K562 (cell line): ENCODE results near the gene YPEL3. TPM values are rescaled to one million over a fixed set of nuclear protein-coding genes. Genes with fewer than 3 reads are reported as not detected.
A peak's percentile ranks its signal among the peaks of the same experiment; 100 is the strongest.

Experiments used
- ATAC-seq: fragments of 200-7000 bp; cut with Tn5 transposase; 3 replicates; pipeline ENCODE4 v1.9.1; 2020; ENCODE audit warnings: moderate library complexity
- BruUV-seq: library from RNA; stranded (reverse); fragments of 400-500 nt; replicated peaks from 2 replicates; lab custom pipeline; 2021; lab: Mats Ljungman, UMichigan
- CTCF ChIA-PET: fragments of 300-600 bp; formaldehyde crosslinking; extraction: SDS; loops from one replicate; lab custom pipeline; 2021; ENCODE audit warnings: low intra/inter-chr PET ratio; lab: Yijun Ruan, JAX
- POLR2A ChIA-PET: fragments of 300-600, 350-650 bp; sonication (Branson Sonifier 250); formaldehyde crosslinking; extraction: SDS; loops from one replicate; lab custom pipeline; 2021; ENCODE audit warnings: antibody characterized with exemption, inconsistent platforms; lab: Yijun Ruan, JAX
- DNase-seq, 4 experiments: peaks; one replicate each; pipeline versions ENCODE4 v3.0.0 to v3.0.0-alpha.2; 2011 to 2018; ENCODE audit warnings: low spot score in 3 of 4, mixed read lengths in 3 of 4; ENCODE audit errors: extremely low read depth in 1 of 4
- FAIRE-seq: peaks from 2 replicates; lab custom pipeline; 2011; peaks lifted over from hg19 to GRCh38; lab: Jason Lieb, UNC
- H2AFZ ChIP-seq: 2 replicates; pipeline ENCODE4 v1.6.0; 2011; ENCODE audit warnings: low read depth, low read length, control low read depth, inconsistent platforms
- H3K27ac ChIP-seq: fragments of 200-600 bp; 3 replicates; pipeline ENCODE4 v1.8.0; 2011; ENCODE audit warnings: low read depth, mild to moderate bottlenecking, control low read depth, inconsistent platforms, low read length, moderate library complexity, mixed read lengths; ENCODE audit errors: extremely low read depth
- H3K27me3 ChIP-seq, 2 experiments: fragments of 300-600 bp in 1 of 2; 2 replicates in 1 of 2; 3 replicates in 1 of 2; pipeline versions ENCODE4 v1.6.0 to v1.8.0; 2011; ENCODE audit warnings: inconsistent platforms in 2 of 2, low read length in 2 of 2, mild to moderate bottlenecking in 1 of 2, mixed read lengths in 1 of 2, moderate library complexity in 1 of 2; ENCODE audit not compliant: control insufficient read depth in 2 of 2, insufficient read depth in 2 of 2
- H3K36me3 ChIP-seq: fragments of 300-600 bp; 3 replicates; pipeline ENCODE4 v1.8.0; 2011; ENCODE audit warnings: mild to moderate bottlenecking, low read length, inconsistent platforms; ENCODE audit not compliant: control insufficient read depth, insufficient read depth
- H3K4me1 ChIP-seq, 2 experiments: fragments of 200-600 bp in 1 of 2; replicated peaks in 1 of 2; 2 replicates in 1 of 2; 3 replicates in 1 of 2; pipeline versions ENCODE4 v1.5.1 to v1.8.0; 2011; ENCODE audit warnings: inconsistent platforms in 2 of 2, low read length in 2 of 2, mild to moderate bottlenecking in 1 of 2, mixed read lengths in 1 of 2, moderate library complexity in 1 of 2; ENCODE audit not compliant: control insufficient read depth in 2 of 2, insufficient read depth in 2 of 2
- H3K4me2 ChIP-seq: 2 replicates; pipeline ENCODE4 v1.6.1; 2011; ENCODE audit warnings: low read length, control low read depth, inconsistent platforms, mixed read lengths; ENCODE audit not compliant: insufficient read depth
- H3K4me3 ChIP-seq: fragments of 200-600 bp; sonication (generic), shearing (Covaris generic); 2 replicates; pipeline ENCODE4 v1.5.1; 2016; ENCODE audit warnings: control low read depth, inconsistent platforms
- H3K79me2 ChIP-seq: fragments of 200-600 bp; 3 replicates; pipeline ENCODE4 v1.8.0; 2011; ENCODE audit warnings: low read length, inconsistent platforms; ENCODE audit not compliant: control insufficient read depth, insufficient read depth
- H3K9ac ChIP-seq, 2 experiments: 2 replicates each; pipeline versions ENCODE4 v1.6.0 to v1.6.1; 2011; ENCODE audit warnings: low read depth in 2 of 2, low read length in 2 of 2, control low read depth in 1 of 2, inconsistent platforms in 1 of 2, mild to moderate bottlenecking in 1 of 2, mixed read lengths in 1 of 2; ENCODE audit not compliant: insufficient read depth in 1 of 2
- H3K9me1 ChIP-seq: one replicate; pipeline ENCODE4 v1.6.0; 2011; ENCODE audit warnings: inconsistent platforms, mild to moderate bottlenecking, low read length, moderate library complexity; ENCODE audit not compliant: control insufficient read depth, insufficient read depth
- H3K9me3 ChIP-seq: replicated peaks from 2 replicates; pipeline ENCODE4 v1.5.1; 2011; ENCODE audit warnings: low read depth, low read length, inconsistent platforms; ENCODE audit not compliant: control insufficient read depth, insufficient read depth
- H4K20me1 ChIP-seq: replicated peaks from 2 replicates; pipeline ENCODE4 v1.6.1; 2011; ENCODE audit warnings: low read length, inconsistent platforms, mixed read lengths; ENCODE audit not compliant: control insufficient read depth, insufficient read depth
- CTCF ChIP-seq, 3 experiments: IDR thresholded peaks in 2 of 3; conservative IDR thresholded peaks in 1 of 3; 2 replicates each; pipeline ENCODE4 v1.5.1; 2011 to 2012; ENCODE audit warnings: low read length in 3 of 3, mild to moderate bottlenecking in 3 of 3, control low read depth in 2 of 3, improper control_type of control experiment in 1 of 3, inconsistent platforms in 1 of 3, low read depth in 1 of 3, mixed read lengths in 1 of 3, moderate library complexity in 1 of 3; ENCODE audit not compliant: insufficient read depth in 2 of 3
- ELF1 ChIP-seq: fragments of 200-800 bp; sonication (Bioruptor generic); IDR thresholded peaks from 2 replicates; pipeline ENCODE4 v1.6.1; 2016; ENCODE audit warnings: missing genetic modification characterization, missing compliant biosample characterization
- GATAD2B ChIP-seq: fragments of 450-650 bp; IDR thresholded peaks from 2 replicates; pipeline ENCODE4 v1.6.1; 2017; ENCODE audit warnings: mild to moderate bottlenecking, borderline replicate concordance
- HIVEP1 ChIP-seq: fragments of 250-450 bp; sonication (Bioruptor Pico); IDR thresholded peaks from 2 replicates; pipeline ENCODE4 v1.4.0; 2020; ENCODE audit warnings: mild to moderate bottlenecking
- HOXB6 ChIP-seq: fragments of 250-450 bp; sonication (Bioruptor Pico); IDR thresholded peaks from 2 replicates; pipeline ENCODE4 v1.5.1; 2022; ENCODE audit warnings: mild to moderate bottlenecking, borderline replicate concordance
- PML ChIP-seq: IDR thresholded peaks from 2 replicates; pipeline ENCODE4 v1.6.1; 2012; ENCODE audit warnings: low read length, inconsistent platforms
- RBFOX2 ChIP-seq: fragments of 200-400 bp; formaldehyde crosslinking; IDR thresholded peaks from 2 replicates; pipeline ENCODE4 v1.6.1; 2017; ENCODE audit warnings: low read depth, mild to moderate bottlenecking, low read length, moderate library complexity
- RFX1 ChIP-seq: fragments of 450-650 bp; IDR thresholded peaks from 2 replicates; pipeline ENCODE4 v1.6.1; 2016; ENCODE audit warnings: mild to moderate bottlenecking, moderate library complexity
- SAFB2 ChIP-seq: fragments of 200-400 bp; formaldehyde crosslinking; IDR thresholded peaks from 2 replicates; pipeline ENCODE4 v1.6.1; 2018; ENCODE audit warnings: borderline replicate concordance, low read length, low read depth, moderate library complexity; ENCODE audit not compliant: severe bottlenecking
- TSC22D4 ChIP-seq: fragments of 450-650 bp; IDR thresholded peaks from 2 replicates; pipeline ENCODE4 v1.6.1; 2016; ENCODE audit warnings: missing genetic modification characterization, missing biosample characterization, control low read depth
- ZFP30 ChIP-seq: fragments of 250-450 bp; sonication (Bioruptor Pico); IDR thresholded peaks from 2 replicates; pipeline ENCODE4 v1.8.0; 2022; ENCODE audit warnings: moderate library complexity, mild to moderate bottlenecking, inconsistent platforms, borderline replicate concordance
- WGBS: fragments of 100-300 bp; shearing (Covaris generic); methylation state at CpG from one replicate; pipeline ENCODE4 v1.1.6; 2016; ENCODE audit warnings: low coverage, mixed read lengths; ENCODE audit not compliant: insufficient coverage; ENCODE audit errors: missing lambda C conversion rate; 5-methylcytosine and 5-hydroxymethylcytosine counted together
- in situ Hi-C: fragments of 300-500 bp; cut with MboI; formaldehyde crosslinking; loops from 4 replicates; pipeline ENCODE4 v1.15.0; 2018; ENCODE audit warnings: inconsistent platforms, mixed read lengths
- intact Hi-C: fragments of 100-400 bp; cut with micrococcal nuclease; formaldehyde crosslinking; loops from 2 replicates; pipeline ENCODE4 v1.14.2; 2022
- polyA plus RNA-seq, 8 experiments: library from polyadenylated mRNA; depleted of rRNA in 4 of 8; stranded (reverse) in 5 of 8; unstranded in 3 of 8; fragments of >200 nt; fragmentation: Nextera tagmentation in 2 of 8; fragmentation: Illumina TruSeq in 1 of 8; extraction: Ambion mirVana in 2 of 8; extraction: Trizol in 1 of 8; gene quantifications; 2 replicates each; pipeline versions ENCODE4 v1.2.1 to v1.2.3, GENCODE V29; 2011 to 2014; ENCODE audit warnings: inconsistent platforms in 1 of 8, missing spikeins in 1 of 8
- total RNA-seq, 7 experiments: library from RNA; depleted of rRNA in 6 of 7; stranded (reverse); fragments of >200 nt in 6 of 7; fragmentation: Illumina TruSeq in 2 of 7; extraction: Trizol in 2 of 7; gene quantifications; 2 replicates each; pipeline versions ENCODE4 v1.2.1 to v1.2.3, GENCODE V29; 2011 to 2021; ENCODE audit warnings: low replicate concordance in 1 of 7

Gene YPEL3
- total and polyA plus RNA-seq, 9 of the 15 experiments (the other 6 are each of a cell fraction or from before 2014, with no cell fraction given) = 0.41 to 15.0 (median 2.9) TPM

GRCh38 chr16:30079480-30079879 lies 16.5 kb downstream of the YPEL3 start:
- FAIRE-seq (no peak), DNase-seq (no peak), ATAC-seq (no peak)
- POLR2A ChIA-PET = interaction anchor here (0.7 to 7.5 kb wide), 2 partner anchors 12 to 16 kb away, joined by 3 to 59 read pairs; partner anchors contain the start of genes TBX6 and YPEL3
- H3K4me2 ChIP-seq = no peak overlapping the region
- H3K27me3 ChIP-seq = no peaks in the 10 kb centered on the region
- peaks cover 50% of the 10 kb centered on the region for H3K79me2 ChIP-seq
- intact Hi-C loops = no loop called here
- no peaks in the 10 kb centered on the region for H3K9me1 ChIP-seq
- no peak overlapping the region for H3K9ac ChIP-seq
- peaks cover 4% of the 10 kb centered on the region; the same call in 1 of the 2 replicates for H4K20me1 ChIP-seq
- in situ Hi-C loops = no loop called here
- no TSS peak for BruUV-seq
- 98% methylated on average over 7 of the region's 7 CpGs for WGBS
- CTCF ChIA-PET = no interaction called here
- TF ChIP-seq PML (no peak), SAFB2 (no peak), RFX1 (no peak), RBFOX2 (0 out of 2 replicates have a peak, but pooled peaks have one; percentile 3)
- H3K4me1 ChIP-seq = peaks cover 13 to 22% of the 10 kb centered on the region in 2 experiments
- no peak overlapping the region for H3K4me3 ChIP-seq
- H3K9me3 ChIP-seq = no peaks in the 10 kb centered on the region
- H3K27ac ChIP-seq = no peak overlapping the region; the same call in 2 of the 3 replicates
- H2AFZ ChIP-seq = no peak overlapping the region
- H3K36me3 ChIP-seq = peaks cover 74% of the 10 kb centered on the region

- Histone ChIP-seq H3K9ac (peak overlapping the region in 1 of 2 experiments; percentile 69; a peak in 2 of 4 replicates), H3K4me3 (no peak overlapping the region), H3K27me3 (no peaks in the 10 kb centered on the region), H3K79me2 (peaks cover 50% of the 10 kb centered on the region), H3K36me3 (peaks cover 66% of the 10 kb centered on the region), H3K4me1 (peaks cover 13 to 26% of the 10 kb centered on the region in 2 experiments), H3K9me3 (no peaks in the 10 kb centered on the region), H2AFZ (no peak overlapping the region), H3K4me2 (no peak overlapping the region; the same call in 1 of the 2 replicates), H3K27ac (no peak overlapping the region), H3K9me1 (no peaks in the 10 kb centered on the region), H4K20me1 (peaks cover 4% of the 10 kb centered on the region; the same call in 1 of the 2 replicates)
- CTCF ChIA-PET = no interaction called here
- no peak for DNase-seq
- in situ Hi-C loops (no loop called here), intact Hi-C loops (no loop called here)
- 89% methylated on average over 6 of the region's 7 CpGs for WGBS
- no peak for FAIRE-seq
- no peak for ATAC-seq
- TF ChIP-seq RBFOX2 = 0 out of 2 replicates have a peak, but pooled peaks have one; percentile 25
- no peak for TF ChIP-seq GATAD2B
- no peak for TF ChIP-seq CTCF (IDR thresholded peaks at IDR 0.05 in 2 of 3, conservative IDR thresholded peaks at IDR 0.05 in 1 of 3; ENCODE audit: insufficient read depth in 2 of 3, low read depth in 1 of 3, low read length in 3 of 3)
- no peak for TF ChIP-seq ELF1
- TF ChIP-seq HIVEP1 = no peak
- TF ChIP-seq HOXB6 = no peak
- no peak for TF ChIP-seq TSC22D4
- TF ChIP-seq ZFP30 (CRISPR knock-in tag) = no peak
- POLR2A ChIA-PET = interaction anchor here (0.7 to 7.5 kb wide), 4 partner anchors 12 to 17 kb away, joined by 3 to 59 read pairs (median 3); partner anchors contain the start of genes ALDOA, TBX6 and YPEL3
- BruUV-seq = no TSS peak
These were observed 17.3 kb downstream of the YPEL3 start for GRCh38 chr16:30078744-30079143.
